Glutamatergic neuron (in vitro differentiated cells): ENCODE data around the gene ADGRL4. TPM values are rescaled to one million over a fixed set of nuclear protein-coding genes. Genes with fewer than 3 reads are reported as not detected.
"Not testable (repeated sequence)": the region's sequence is repeated elsewhere in the genome, so short reads cannot be mapped to it uniquely, and the experiment has no call there.

ENCODE experiments used
- DNase-seq: peaks from one replicate; pipeline ENCODE4 v3.0.0; 2022
- H3K27ac Mint-ChIP-seq: one replicate; pipeline ENCODE4 v1.8.0; 2020; ENCODE audit warnings: mild to moderate bottlenecking, mixed read lengths, inconsistent platforms; ENCODE audit not compliant: unreplicated experiment
- H3K27me3 Mint-ChIP-seq: one replicate; pipeline ENCODE4 v1.8.0; 2020; ENCODE audit warnings: mild to moderate bottlenecking, moderate library complexity, mixed read lengths, inconsistent platforms; ENCODE audit not compliant: unreplicated experiment
- H3K36me3 Mint-ChIP-seq: one replicate; pipeline ENCODE4 v1.8.0; 2020; ENCODE audit warnings: mild to moderate bottlenecking, mixed read lengths, inconsistent platforms; ENCODE audit not compliant: unreplicated experiment
- H3K4me1 Mint-ChIP-seq: one replicate; pipeline ENCODE4 v1.8.0; 2020; ENCODE audit warnings: mild to moderate bottlenecking, low read depth, mixed read lengths, inconsistent platforms; ENCODE audit not compliant: unreplicated experiment
- H3K4me3 Mint-ChIP-seq: one replicate; pipeline ENCODE4 v1.8.0; 2020; ENCODE audit warnings: mild to moderate bottlenecking, mixed read lengths, inconsistent platforms; ENCODE audit not compliant: unreplicated experiment
- H3K9me3 Mint-ChIP-seq: one replicate; pipeline ENCODE4 v1.8.0; 2020; ENCODE audit warnings: mild to moderate bottlenecking, moderate library complexity, mixed read lengths, inconsistent platforms; ENCODE audit not compliant: unreplicated experiment
- CTCF ChIP-seq: fragments of 200-600 bp; sonication (generic); IDR thresholded peaks from one replicate; pipeline ENCODE4 v1.5.0; 2021; ENCODE audit not compliant: partially characterized antibody, unreplicated experiment
- total RNA-seq: library from RNA; stranded (reverse); fragmentation: NEBNext Ultra II Directional; extraction: Animal tissue kit (Norgen Biotek cat#: 25700); gene quantifications from one replicate; pipeline ENCODE4 v1.2.1, GENCODE V29; 2021; ENCODE audit not compliant: unreplicated experiment

ADGRL4 gene
- total RNA-seq, 1 donor from 2014 or later, result not detected

DNA sequence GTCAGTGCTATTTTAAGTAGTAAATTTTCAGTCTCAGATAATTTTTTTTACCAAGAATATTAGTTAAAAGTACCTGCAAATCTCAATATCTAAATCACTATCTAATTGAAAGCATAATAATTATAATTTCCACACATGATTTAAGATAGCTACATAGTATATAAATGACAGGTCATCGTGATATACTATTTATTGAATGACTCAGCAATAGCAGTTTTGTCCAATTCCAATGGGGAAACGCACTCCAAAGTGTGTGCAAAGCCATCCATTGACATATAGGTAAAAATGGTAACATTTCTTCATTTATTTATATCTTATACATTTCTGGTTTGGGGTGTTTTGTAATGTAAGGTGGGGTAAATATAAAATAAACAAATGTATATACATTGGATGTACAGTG lies 19.5 kb downstream of the ADGRL4 start:
- no peak for DNase-seq
- TF ChIP-seq CTCF, result no peak

GRCh38 chr1:78980511-78980910 lies 26.0 kb downstream of the ADGRL4 start:
- no peak for DNase-seq
- Mint-ChIP-seq H3K27ac (no peak overlapping the region), H3K36me3 (no peaks in the 10 kb centered on the region), H3K9me3 (peaks cover 2% of the 10 kb centered on the region), H3K27me3 (no peaks in the 10 kb centered on the region), H3K4me1 (no peaks in the 10 kb centered on the region), H3K4me3 (no peak overlapping the region)
- TF ChIP-seq CTCF, result no peak

More for the DNA sequence above, 19.5 kb downstream of the ADGRL4 start:
- Mint-ChIP-seq H3K9me3 (no peaks in the 10 kb centered on the region), H3K36me3 (no peaks in the 10 kb centered on the region), H3K27ac (no peak overlapping the region), H3K27me3 (no peaks in the 10 kb centered on the region), H3K4me1 (no peaks in the 10 kb centered on the region), H3K4me3 (no peak overlapping the region)

DNA sequence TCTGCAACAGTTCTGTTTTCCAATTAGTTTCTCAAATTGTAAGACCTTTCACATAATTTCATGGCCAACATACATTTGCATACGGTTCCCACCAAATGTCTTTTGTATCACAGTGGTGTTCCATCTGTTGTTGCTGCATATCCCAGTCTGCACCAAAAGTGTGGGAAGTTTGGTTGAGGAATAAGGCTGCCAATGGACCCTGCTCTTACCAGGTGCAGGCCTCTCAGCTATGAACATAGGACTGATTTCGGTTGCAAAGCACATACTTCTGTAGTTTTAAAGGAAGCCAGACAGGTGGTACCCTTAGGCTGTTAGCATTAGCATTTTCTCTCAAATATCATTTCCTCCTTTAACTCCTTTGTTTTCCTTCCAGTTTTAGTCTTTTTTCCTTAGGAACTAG lies 33.8 kb downstream of the ADGRL4 start:
- no peak overlapping the region for H3K4me3 Mint-ChIP-seq
- H3K4me1 Mint-ChIP-seq, result peaks cover 8% of the 10 kb centered on the region
- no peak for DNase-seq
- peaks cover 2% of the 10 kb centered on the region for H3K9me3 Mint-ChIP-seq
- no peaks in the 10 kb centered on the region for H3K27me3 Mint-ChIP-seq
- H3K27ac Mint-ChIP-seq, result no peak overlapping the region
- no peaks in the 10 kb centered on the region for H3K36me3 Mint-ChIP-seq
- no peak for TF ChIP-seq CTCF

- H3K4me3 Mint-ChIP-seq, H3K9me3 Mint-ChIP-seq, H3K27ac Mint-ChIP-seq, H3K27me3 Mint-ChIP-seq, H3K4me1 Mint-ChIP-seq, DNase-seq: not testable (repeated sequence)
- H3K36me3 Mint-ChIP-seq, result peaks cover 12% of the 10 kb centered on the region
Observed at GRCh38 chr1:78967091-78967490, 39.4 kb downstream of the ADGRL4 start.

DNA sequence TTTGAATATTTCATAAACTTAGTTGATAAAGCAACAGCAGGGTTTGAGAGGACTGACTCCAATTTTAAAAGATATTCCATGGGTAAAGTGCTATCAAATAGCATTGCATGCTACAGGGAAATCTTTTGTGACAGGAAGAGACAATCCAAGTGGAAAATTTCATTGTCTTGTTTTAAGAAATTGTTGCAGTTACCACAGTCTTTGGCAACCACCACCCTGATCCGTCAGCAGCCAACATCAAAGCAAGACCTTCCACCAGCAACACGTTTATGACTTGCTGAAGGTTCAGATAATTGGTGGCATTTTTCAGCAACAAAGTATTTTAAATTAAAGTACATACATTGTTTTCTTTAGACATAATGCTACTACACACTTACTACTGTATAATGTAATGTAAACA lies 47.8 kb downstream of the ADGRL4 start:
- TF ChIP-seq CTCF, result no peak
- no peak overlapping the region for H3K4me3 Mint-ChIP-seq
- H3K27ac Mint-ChIP-seq, result no peak overlapping the region
- DNase-seq, result no peak
- H3K36me3 Mint-ChIP-seq, result peaks cover 3% of the 10 kb centered on the region
- no peaks in the 10 kb centered on the region for H3K27me3 Mint-ChIP-seq
- H3K4me1 Mint-ChIP-seq, result no peaks in the 10 kb centered on the region
- H3K9me3 Mint-ChIP-seq, result peaks cover 2% of the 10 kb centered on the region

GRCh38 chr1:78950826-78951225 lies 55.7 kb downstream of the ADGRL4 start:
- H3K27me3 Mint-ChIP-seq, result no peaks in the 10 kb centered on the region
- TF ChIP-seq CTCF, result no peak
- no peak for DNase-seq
- no peaks in the 10 kb centered on the region for H3K36me3 Mint-ChIP-seq
- H3K9me3 Mint-ChIP-seq, result no peaks in the 10 kb centered on the region
- no peak overlapping the region for H3K27ac Mint-ChIP-seq
- no peaks in the 10 kb centered on the region for H3K4me1 Mint-ChIP-seq
- no peak overlapping the region for H3K4me3 Mint-ChIP-seq
